Transverse colon (tissue), 4 donors: Measurements from ENCODE around the gene CIT. TPM values are rescaled to one million over a fixed set of nuclear protein-coding genes. Genes with fewer than 3 reads are reported as not detected.

Experiments
- DNase-seq: peaks from one replicate; pipeline ENCODE4 v3.0.0-alpha.2; 2019
- H3K27ac ChIP-seq, 4 donors: fragments of 200-600 bp; sonication (generic); 2 replicates each; pipeline ENCODE4 v1.5.1; 2016 to 2018; ENCODE audit warnings: inconsistent platforms in 4 of 4
- H3K27me3 ChIP-seq: fragments of 200-600 bp; sonication (generic); 2 replicates; pipeline ENCODE4 v1.5.1; 2017; ENCODE audit warnings: inconsistent platforms
- H3K36me3 ChIP-seq, 4 donors: fragments of 200-600 bp; sonication (generic); 2 replicates each; pipeline ENCODE4 v1.5.1; 2017 to 2019; ENCODE audit warnings: inconsistent platforms in 4 of 4
- H3K4me1 ChIP-seq, 4 donors: fragments of 200-600 bp; sonication (generic); 2 replicates each; pipeline ENCODE4 v1.5.1; 2017 to 2020; ENCODE audit warnings: inconsistent platforms in 4 of 4
- H3K4me3 ChIP-seq, 4 donors: fragments of 200-600 bp; sonication (generic); 1 replicate in 1 of 4; 2 replicates in 3 of 4; pipeline versions ENCODE4 v1.5.1 to v1.6.1; 2017 to 2019; ENCODE audit warnings: inconsistent platforms in 4 of 4
- H3K9me3 ChIP-seq, 2 donors: fragments of 200-600 bp; sonication (generic); 2 replicates each; pipeline ENCODE4 v1.5.1; 2017 to 2019; ENCODE audit warnings: inconsistent platforms in 2 of 2
- EP300 ChIP-seq: sonication (generic); formaldehyde crosslinking; IDR thresholded peaks from one replicate; pipeline ENCODE4 v1.6.1; 2017; ENCODE audit warnings: antibody characterized with exemption, low read depth
- POLR2A ChIP-seq: fragments of 450-650 bp; IDR thresholded peaks from one replicate; pipeline ENCODE4 v1.6.1; 2016; ENCODE audit warnings: antibody characterized with exemption, mild to moderate bottlenecking, moderate library complexity
- POLR2AphosphoS5 ChIP-seq, 3 donors: sonication (generic); formaldehyde crosslinking; IDR thresholded peaks; one replicate each; pipeline ENCODE4 v1.6.1; 2016; ENCODE audit warnings: antibody characterized with exemption in 3 of 3
- WGBS, 2 donors: methylation state at CpG; one replicate each; pipeline ENCODE4 v1.1.5; 2018; ENCODE audit warnings: low coverage in 1 of 2; 5-methylcytosine and 5-hydroxymethylcytosine counted together
- in situ Hi-C, 4 donors: fragments of 200-750 bp; cut with MboI; loops; one replicate each; pipeline versions ENCODE4 v1.15.0 to v1.15.1; 2017; ENCODE audit warnings: low sequenced_read_pairs in 3 of 4, low pct_ligation_motif_present in 1 of 4, low pct_unique_long_range_greater_than_20kb in 1 of 4
- intact Hi-C: fragments of 100-400 bp; cut with DNase I; formaldehyde crosslinking; loops from one replicate; pipeline ENCODE4 v1.15.1; 2023; ENCODE audit warnings: low total_unique reads
- total RNA-seq, 4 donors: library from RNA; depleted of rRNA; stranded (reverse); fragments of >200 nt; gene quantifications; one replicate each; pipeline ENCODE4 v1.1.0, GENCODE V29; 2016
- TF ChIP-seq, protein P1 (sequence below), 5 experiments: fragments of 200-600 bp in 3 of 5; fragments of 450-650 bp in 2 of 5; sonication (generic) in 3 of 5; IDR thresholded peaks; 1 replicate in 2 of 5; 2 replicates in 3 of 5; pipeline ENCODE4 v1.5.1; 2016 to 2017; ENCODE audit warnings: antibody characterized with exemption in 5 of 5, inconsistent platforms in 3 of 5, mild to moderate bottlenecking in 2 of 5, moderate library complexity in 1 of 5

The CIT gene
- total RNA-seq, 4 donors from 2014 or later: 1.1 to 51.1 (median 7.1) TPM

- in situ Hi-C loops: no loop called here
- peak; percentile 80 for DNase-seq
- WGBS, 2 donors: 9 to 25% methylated on average over 3 to 6 of the region's 6 CpGs
Measured at GRCh38 chr12:119692997-119693396, 184.1 kb downstream of the CIT start.

DNA sequence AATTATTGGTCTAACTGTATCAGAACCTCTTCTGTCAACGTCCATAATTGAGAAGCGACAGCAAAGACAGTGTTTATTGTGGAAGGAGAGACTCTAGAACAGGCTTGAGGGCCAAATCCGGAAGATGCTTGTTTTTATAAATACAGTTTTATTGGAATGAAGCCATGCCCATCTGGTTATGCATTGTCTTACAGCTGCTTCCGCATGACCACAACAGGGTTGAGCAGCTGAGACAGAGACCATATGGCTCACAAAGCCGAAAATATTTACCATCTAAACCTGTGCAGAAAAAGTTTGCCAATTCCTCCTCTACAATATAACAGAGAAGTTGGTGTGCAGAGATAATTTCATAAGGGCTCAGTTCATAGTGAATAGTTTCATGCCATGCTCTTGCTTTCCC lies 184.7 kb downstream of the CIT start:
- in situ Hi-C loops (no loop called here), intact Hi-C loops (no loop called here)
- Histone ChIP-seq H3K27me3 (no peaks in the 10 kb centered on the region), H3K36me3 (no peaks in the 10 kb centered on the region), H3K4me3 (no peak overlapping the region), H3K27ac (peak overlapping the region; percentile 74 to 82 (median 76)), H3K4me1 (peaks cover 15 to 57% (median 28%) of the 10 kb centered on the region in 4 donors), H3K9me3 (no peaks in the 10 kb centered on the region)
- WGBS, 2 donors: 33 to 45% methylated on average over 5 of the region's 5 CpGs
- DNase-seq: no peak
- TF ChIP-seq, protein P1, sequence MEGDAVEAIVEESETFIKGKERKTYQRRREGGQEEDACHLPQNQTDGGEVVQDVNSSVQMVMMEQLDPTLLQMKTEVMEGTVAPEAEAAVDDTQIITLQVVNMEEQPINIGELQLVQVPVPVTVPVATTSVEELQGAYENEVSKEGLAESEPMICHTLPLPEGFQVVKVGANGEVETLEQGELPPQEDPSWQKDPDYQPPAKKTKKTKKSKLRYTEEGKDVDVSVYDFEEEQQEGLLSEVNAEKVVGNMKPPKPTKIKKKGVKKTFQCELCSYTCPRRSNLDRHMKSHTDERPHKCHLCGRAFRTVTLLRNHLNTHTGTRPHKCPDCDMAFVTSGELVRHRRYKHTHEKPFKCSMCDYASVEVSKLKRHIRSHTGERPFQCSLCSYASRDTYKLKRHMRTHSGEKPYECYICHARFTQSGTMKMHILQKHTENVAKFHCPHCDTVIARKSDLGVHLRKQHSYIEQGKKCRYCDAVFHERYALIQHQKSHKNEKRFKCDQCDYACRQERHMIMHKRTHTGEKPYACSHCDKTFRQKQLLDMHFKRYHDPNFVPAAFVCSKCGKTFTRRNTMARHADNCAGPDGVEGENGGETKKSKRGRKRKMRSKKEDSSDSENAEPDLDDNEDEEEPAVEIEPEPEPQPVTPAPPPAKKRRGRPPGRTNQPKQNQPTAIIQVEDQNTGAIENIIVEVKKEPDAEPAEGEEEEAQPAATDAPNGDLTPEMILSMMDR (IDR thresholded peaks at IDR 0.05): no peak
- TF ChIP-seq POLR2A (no peak), EP300 (no peak), POLR2AphosphoS5 (IDR thresholded peaks at IDR 0.05) (no peak)

More at GRCh38 chr12:119692997-119693396, 184.1 kb downstream of the CIT start:
- peak overlapping the region; percentile 74 to 82 (median 76) for H3K27ac ChIP-seq
- no peaks in the 10 kb centered on the region for H3K27me3 ChIP-seq
- H3K36me3 ChIP-seq: no peaks in the 10 kb centered on the region
- no peak overlapping the region for H3K4me3 ChIP-seq
- intact Hi-C loops: no loop called here
- H3K9me3 ChIP-seq: no peaks in the 10 kb centered on the region
- TF ChIP-seq, protein P1 (IDR thresholded peaks at IDR 0.05): no peak
- TF ChIP-seq EP300 (peak; percentile 14), POLR2AphosphoS5 (IDR thresholded peaks at IDR 0.05) (peak in 2 of 3 donors; percentile 69 to 82), POLR2A (peak; percentile 31)
- peaks cover 15 to 51% (median 26%) of the 10 kb centered on the region in 4 donors for H3K4me1 ChIP-seq

DNA sequence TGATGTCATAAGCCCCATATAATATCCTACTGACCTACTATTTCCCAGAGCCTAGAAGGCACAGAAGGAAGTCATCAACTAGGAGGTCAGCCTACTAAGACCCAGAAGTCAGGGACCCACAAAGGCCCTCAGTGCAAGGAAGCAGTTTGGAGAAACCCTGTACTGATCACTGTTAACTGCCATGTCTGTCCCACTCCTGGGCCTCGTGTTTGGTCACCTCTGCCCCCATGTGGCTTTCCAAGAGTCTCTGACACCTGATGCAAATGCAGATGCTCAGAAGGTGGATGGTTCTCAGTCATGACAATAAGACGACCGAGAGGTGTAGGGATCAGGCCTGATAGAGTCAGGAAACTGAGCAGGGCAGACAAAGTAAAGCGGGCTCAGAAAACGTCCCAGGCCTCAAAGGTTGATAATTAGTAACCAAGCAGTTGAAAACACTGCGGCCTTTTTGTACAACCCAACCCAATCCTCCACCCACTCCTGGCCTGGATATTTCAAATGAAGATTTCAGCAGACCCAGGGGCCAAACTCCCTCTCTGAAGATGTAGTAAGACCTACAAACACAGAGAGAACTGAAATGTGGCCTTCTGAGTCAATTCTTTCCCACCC lies 185.8 kb downstream of the CIT start:
- TF ChIP-seq POLR2AphosphoS5 (IDR thresholded peaks at IDR 0.05) (no peak), POLR2A (no peak), EP300 (no peak)
- TF ChIP-seq, protein P1 (IDR thresholded peaks at IDR 0.05): no peak
- no peaks in the 10 kb centered on the region for H3K36me3 ChIP-seq
- peaks cover 15 to 68% (median 29%) of the 10 kb centered on the region in 4 donors for H3K4me1 ChIP-seq
- intact Hi-C loops: no loop called here
- in situ Hi-C loops: no loop called here
- 86% methylated on average over 6 of the region's 6 CpGs; no CpG with 5 or more reads in 1 of the 2 donors for WGBS, 2 donors
- DNase-seq: no peak
- H3K27me3 ChIP-seq: no peaks in the 10 kb centered on the region
- peak overlapping the region in 3 of 4 donors; percentile 75 to 82 (median 77) for H3K27ac ChIP-seq
- no peaks in the 10 kb centered on the region for H3K9me3 ChIP-seq
- H3K4me3 ChIP-seq: no peak overlapping the region

DNA sequence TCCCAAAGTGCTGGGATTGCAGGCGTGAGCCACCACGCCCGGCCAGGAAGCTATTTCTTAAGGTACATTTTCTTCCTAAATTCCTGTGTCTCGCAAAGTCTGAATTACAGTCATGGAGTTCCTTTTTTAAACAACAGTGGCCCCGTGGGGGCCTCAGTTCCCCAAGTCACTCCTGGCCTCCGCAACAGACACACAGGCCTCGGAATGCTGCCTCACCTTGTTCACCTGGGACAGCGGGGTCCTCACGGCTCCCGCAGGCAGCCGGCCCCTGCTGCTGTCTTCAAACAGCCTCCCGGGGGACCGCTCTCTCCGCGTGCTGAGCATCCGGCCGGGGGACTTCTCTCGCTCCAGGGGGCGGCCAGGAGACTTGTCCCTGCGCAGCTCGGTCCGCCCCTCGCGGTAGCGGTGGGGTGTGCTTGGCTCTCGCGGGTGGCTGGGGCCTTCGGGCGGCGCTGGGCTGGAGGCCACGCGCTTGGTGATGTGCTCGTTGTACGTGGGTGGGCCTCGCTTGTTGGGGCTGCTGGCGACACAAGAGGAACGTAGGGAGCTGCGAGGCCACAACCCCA lies 187.1 kb downstream of the CIT start:
- no peaks in the 10 kb centered on the region for H3K27me3 ChIP-seq
- TF ChIP-seq, protein P1 (IDR thresholded peaks at IDR 0.05): no peak
- no peak for TF ChIP-seq POLR2AphosphoS5 (IDR thresholded peaks at IDR 0.05)
- TF ChIP-seq EP300: no peak
- TF ChIP-seq POLR2A: no peak
- H3K4me3 ChIP-seq: no peak overlapping the region
- DNase-seq: no peak
- intact Hi-C loops (no loop called here), in situ Hi-C loops (no loop called here)
- no peak overlapping the region for H3K27ac ChIP-seq
- H3K4me1 ChIP-seq: peaks cover 15 to 81% (median 36%) of the 10 kb centered on the region in 4 donors
- WGBS, 2 donors: 93 to 98% methylated on average over 4 to 38 of the region's 38 CpGs
- no peaks in the 10 kb centered on the region for H3K9me3 ChIP-seq
- no peaks in the 10 kb centered on the region for H3K36me3 ChIP-seq
